ENCODE results near the gene HCK.
"Not testable (repeated sequence)": the region's sequence is repeated elsewhere in the genome, so short reads cannot be mapped to it uniquely, and the experiment has no call there.

Gene HCK

GRCh38 chr20:32109392-32110172 lies 57.5 kb downstream of the HCK start, which contains the start of gene TM9SF4:
TSS of gene TM9SF4 (plus strand) at chr20:32109714. CDS start at chr20:32109741, 27 bp downstream.
- no peak for FAIRE-seq

- no peak for FAIRE-seq
Observed at GRCh38 chr20:32110173-32110704, 58.2 kb downstream of the HCK start.

- no peak for FAIRE-seq
Observed at GRCh38 chr20:32110727-32111126, 58.7 kb downstream of the HCK start.

DNA sequence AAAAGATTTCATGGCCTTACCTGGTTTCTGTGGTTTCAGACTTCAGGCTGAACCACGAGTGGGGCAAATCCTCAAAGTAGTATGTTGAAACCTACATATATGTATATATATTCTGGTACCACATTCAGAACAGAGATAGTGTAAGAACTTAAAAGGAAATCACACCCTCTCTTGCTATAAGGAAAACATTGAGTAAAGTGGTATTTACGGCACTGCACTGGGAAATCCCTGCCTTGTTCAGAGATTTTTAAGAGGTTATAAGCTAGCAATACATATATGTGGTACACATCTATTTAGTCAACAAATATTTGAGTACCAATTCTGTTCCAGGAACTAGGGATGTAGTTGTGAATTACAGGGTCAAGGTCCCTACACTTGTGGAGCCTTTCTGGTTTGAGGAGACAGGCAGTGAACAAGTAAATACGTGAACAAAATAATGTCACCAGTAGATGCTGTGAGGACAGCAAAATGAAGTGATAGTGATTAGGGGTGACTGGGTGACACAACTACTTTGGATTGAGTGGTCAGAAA lies 59.2 kb downstream of the HCK start:
- no peak for FAIRE-seq

- FAIRE-seq, result no peak
Observed at GRCh38 chr20:32111753-32112152, 59.7 kb downstream of the HCK start.

- no peak for FAIRE-seq
Observed at GRCh38 chr20:32112841-32113240, 60.8 kb downstream of the HCK start.

- FAIRE-seq, result no peak
Observed at GRCh38 chr20:32113591-32114260, 61.7 kb downstream of the HCK start.

DNA sequence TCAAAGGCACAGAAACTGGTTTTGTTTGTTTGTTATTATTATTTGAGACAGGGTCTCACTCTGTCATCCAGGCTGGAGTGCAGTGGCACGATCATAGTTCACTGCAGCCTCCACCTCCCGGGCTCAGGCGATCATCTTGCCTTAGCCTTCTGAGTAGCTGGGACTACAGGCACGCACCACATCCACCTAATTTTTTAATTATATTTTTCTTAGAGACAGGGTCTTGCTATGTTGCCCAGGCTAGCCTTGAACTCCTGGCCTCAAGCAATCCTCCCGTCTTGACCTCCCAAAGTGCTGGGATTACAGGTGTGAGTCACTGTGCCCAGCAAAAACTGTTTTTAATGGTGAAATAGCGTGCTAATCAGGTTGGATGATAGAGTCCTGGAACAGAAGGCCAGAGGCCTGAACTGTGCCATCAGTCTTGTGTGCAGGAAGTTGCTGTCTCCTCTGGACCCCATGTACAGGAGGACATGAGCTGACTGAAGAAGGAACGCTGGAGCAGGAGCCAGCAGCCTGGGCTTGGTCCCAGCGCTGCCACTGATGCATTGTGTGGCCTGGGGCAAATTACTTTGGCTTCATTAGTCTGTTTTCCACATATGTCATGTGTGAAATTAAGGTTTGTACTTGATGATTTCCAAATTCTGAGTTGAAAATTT lies 62.4 kb downstream of the HCK start:
- no peak for FAIRE-seq

GRCh38 chr20:32115211-32115767 lies 63.2 kb downstream of the HCK start:
- no peak for FAIRE-seq

GRCh38 chr20:32116079-32116521 lies 64.1 kb downstream of the HCK start:
- no peak for FAIRE-seq

DNA sequence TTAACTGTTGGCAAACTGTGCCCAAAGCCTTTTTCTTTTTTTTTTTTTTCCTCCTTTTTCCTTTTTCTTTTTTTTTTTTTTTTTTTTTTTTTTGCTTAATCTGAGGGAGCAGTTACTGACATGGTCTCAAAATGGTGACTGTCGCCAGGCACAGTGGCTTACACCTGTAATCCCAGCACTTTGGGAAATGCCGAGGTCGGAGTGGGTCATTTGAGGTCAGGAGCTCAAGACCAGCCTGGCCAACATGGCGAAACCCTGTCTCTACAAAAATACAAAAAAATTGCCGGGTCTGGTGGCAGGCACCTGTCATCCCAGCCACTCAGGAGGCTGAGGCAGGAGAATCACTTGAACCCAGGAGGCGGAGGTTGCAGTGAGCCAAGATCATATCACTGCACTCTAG lies 64.8 kb downstream of the HCK start:
- FAIRE-seq, result not testable (repeated sequence)

DNA sequence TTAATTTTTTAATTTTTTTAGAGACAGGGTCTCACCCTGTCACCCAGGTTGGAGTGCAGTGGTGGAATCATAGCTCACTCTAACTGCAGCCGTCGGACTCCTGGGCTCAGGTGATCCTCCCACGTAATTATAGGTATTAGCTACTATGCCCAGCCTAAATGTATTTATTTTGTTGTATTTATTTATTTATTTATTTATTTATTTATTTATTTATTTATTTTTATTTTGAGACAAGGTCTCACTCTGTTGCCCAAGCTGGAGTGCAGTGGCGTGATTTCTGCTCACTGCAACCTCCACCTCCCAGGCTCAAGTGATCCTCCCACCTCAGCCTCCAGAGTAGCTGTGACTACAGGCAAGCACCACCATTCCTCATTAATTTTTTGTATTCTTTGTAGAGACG lies 66.4 kb downstream of the HCK start:
- not testable (repeated sequence) for FAIRE-seq

GRCh38 chr20:32119734-32120133 lies 67.7 kb downstream of the HCK start:
- FAIRE-seq, result no peak

GRCh38 chr20:32121908-32122307 lies 69.9 kb downstream of the HCK start:
- FAIRE-seq, result not testable (repeated sequence)

DNA sequence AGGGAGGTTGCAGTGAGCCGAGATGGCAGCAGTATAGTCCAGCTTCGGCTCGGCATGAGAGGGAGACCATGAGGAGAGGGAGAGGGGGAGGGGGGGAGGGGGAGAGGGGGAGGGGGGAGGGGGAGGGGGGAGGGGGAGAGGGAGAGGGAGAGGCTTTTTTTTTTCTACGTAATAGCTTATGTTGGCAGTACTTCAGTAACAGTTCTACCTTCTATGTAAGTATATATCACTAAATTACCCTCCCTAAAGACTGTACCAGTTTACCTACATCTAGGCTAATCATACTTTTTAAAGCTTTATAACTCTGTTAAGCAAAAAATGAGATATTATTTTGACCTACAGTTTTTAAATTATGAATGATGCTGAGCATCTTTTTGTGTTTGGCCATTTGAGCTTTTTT lies 71.0 kb downstream of the HCK start:
- FAIRE-seq, result no peak

DNA sequence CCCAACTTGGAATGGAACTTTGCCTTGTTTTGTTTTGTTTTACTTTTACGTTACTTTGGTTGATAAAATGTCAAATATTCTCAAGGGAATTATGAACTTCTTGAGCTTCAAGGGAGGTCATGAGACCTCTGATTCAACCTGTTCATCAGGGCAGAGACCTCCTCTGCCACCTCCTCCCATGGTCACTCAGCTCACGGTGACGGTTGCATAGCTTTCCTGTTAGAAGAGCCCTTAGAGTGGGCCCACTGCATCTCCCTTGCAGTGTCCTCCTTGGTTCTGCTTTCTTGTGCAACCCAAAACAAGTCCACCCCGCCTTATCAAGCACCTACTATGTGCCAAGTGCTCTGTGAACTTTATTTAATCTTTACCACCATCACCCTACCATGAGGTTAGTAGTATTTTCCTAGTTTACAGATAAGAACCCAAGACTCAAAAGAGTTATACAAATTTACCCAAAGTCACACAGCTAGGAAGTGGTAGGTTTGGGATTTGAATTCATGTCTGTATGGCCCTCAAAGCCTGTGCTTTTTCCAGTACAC lies 72.9 kb downstream of the HCK start:
- FAIRE-seq, result no peak

- FAIRE-seq, result no peak
Observed at GRCh38 chr20:32125506-32125905, 73.5 kb downstream of the HCK start.

DNA sequence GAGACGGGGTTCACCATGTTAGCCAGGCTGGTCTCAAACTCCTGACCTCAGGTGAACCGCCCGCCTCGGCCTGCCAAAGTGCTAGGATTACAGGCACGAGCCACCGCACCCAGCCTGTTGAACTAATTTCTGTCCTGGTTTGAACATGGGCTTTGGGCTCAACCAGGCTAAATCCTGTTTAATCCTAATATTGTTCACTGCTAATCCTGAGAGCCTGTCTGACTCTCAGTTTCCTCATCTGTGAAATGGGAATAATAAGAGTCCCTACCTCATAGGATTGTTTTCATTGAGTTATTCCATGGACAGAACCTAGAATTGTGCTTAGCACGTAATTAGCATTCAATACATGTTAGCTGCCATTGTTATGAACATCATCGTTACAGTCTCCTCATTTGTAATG lies 74.9 kb downstream of the HCK start:
- FAIRE-seq, result no peak

GRCh38 chr20:32127347-32127746 lies 75.3 kb downstream of the HCK start:
- FAIRE-seq, result no peak

GRCh38 chr20:32128167-32128566 lies 76.1 kb downstream of the HCK start:
- no peak for FAIRE-seq

DNA sequence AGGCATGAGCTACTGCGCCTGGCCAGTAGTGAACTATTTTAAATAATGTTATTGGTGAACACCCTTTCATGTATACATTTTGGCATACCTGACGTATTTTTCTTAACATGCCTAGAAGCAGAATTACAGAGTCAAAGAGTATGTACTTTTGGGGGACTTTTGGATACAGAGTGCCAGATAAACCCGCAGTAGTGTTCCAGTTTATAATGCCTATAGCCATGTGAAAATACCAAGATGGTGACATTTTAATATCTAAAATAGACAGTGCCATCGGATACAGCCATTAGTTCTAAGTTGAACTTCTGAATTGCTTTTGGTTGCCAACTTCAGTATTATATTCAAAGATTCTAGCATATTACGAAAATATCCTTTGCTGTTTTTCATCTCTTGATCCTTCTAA lies 77.8 kb downstream of the HCK start:
- no peak for FAIRE-seq

- no peak for FAIRE-seq
Observed at GRCh38 chr20:32130352-32130751, 78.3 kb downstream of the HCK start.

DNA sequence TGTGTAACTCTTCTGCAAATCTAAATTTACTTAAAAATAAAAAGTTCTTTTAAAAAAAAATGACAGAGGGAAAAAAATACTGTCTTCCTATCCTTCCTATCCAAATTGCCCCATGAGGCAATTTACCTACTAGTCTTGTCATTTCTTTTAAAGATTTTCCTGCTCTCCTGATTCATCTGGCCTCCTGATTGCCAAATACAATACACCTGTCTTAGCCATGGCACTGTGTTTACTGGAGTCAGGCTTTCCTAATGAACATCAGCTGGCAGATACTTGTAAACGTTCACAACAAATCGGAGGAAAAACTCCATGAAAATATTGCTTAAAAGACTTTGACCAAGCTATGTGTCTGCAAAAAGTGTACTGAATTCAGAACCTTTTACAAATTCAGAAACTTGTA lies 78.9 kb downstream of the HCK start:
- no peak for FAIRE-seq

Data from colon (tissue), 2 donors.